Stimulated activated CD8-positive, alpha-beta memory T cell treated with anti-CD3 and anti-CD28 coated beads, Interleukin-7, amount 100 ng/mL, for 24 hours (primary cell): Measurements from ENCODE around the gene TRIM37.
"Not testable (repeated sequence)": the region's sequence is repeated elsewhere in the genome, so short reads cannot be mapped to it uniquely, and the experiment has no call there.

Experiments
- DNase-seq: peaks from one replicate; pipeline ENCODE4 v3.0.0-alpha.2; 2020; ENCODE audit warnings: low read depth

Gene TRIM37

DNA sequence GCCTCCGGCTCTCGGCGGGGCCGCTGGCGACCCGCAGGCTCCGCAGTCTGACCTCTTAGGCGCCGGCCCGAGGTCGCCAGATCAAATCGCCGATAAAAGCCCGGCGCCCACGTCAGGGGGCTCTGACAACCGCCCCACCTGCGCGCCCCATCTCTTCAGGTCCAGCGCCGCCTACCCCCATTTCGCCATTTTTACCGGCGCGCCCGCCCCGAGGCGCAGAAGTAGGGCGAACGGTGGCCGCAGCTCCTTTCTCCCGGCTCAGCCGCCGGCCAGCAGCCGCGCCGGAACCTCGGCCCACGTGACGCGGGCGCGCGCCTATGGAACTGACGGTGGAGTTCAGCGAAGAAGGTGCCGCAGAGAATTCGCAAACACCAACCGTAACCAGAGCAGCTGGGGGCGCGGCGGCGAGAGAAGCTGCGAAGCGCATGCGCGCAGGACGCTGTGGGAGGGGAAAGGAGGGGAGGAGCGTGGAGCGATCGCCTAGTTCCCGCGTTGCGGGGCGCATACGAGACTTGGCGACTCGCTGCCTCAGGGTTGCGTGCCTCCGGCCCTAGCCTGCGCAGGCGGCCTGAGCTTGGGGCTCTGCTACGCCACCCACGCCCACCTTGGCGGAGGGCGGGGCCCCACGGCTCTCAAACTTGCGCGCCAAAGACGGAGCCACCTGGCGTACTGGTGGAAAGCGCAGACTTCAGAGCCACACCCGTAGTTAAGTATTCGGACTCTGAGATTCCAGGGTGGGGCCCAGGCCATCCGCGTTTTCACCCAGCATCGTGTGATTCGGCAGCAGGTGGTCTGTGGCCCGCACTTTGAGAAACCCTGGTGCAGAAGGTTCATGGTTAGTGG lies at the start of gene TRIM37:
Gene TRIM37, minus strand, starts transcription at position 418 of the 843 bp plus-strand sequence. CDS start 419 bp downstream, outside the sequence.
- peak; percentile 95 for DNase-seq

GRCh38 chr17:59155439-59156177 lies 48.9 kb upstream of the TRIM37 start, which contains the start of gene PRR11:
PRR11 (plus strand) TSS chr17:59155746; CDS start chr17:59169753, 14,007 bp downstream.
- peak; percentile 73 for DNase-seq

DNA sequence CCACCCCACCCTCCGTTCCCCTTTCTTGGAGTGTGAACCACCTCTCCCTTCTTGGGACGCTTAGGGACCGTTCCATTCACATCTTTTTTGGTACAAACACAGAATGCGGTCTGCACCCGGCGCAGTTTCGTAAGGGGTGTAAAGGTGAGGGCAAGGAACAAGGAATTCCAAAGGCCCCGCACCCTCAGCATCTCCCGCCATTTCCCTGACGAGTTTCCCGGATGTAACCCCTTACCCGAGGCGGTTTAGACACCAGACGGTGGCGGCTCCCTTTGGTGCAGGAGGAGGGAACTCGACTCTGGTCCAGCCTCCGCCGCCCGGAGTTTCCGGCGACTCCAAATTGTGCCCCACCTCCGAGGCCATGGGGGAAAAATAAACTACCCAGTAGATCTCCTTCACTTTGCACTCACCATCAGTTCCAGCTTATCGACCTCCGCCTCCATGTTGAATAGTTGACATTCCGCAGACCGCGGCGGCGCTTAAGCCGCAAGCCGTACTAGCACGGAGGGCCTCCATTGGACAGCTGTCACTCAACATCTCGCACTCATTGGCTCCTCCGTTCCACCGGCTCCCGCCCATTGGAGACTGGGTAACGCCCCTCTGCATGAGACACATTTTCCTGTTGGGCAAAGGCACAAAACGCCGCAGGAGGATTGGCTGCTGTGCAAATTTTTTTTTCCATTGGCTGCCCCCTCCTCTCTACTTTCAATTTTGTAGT lies 48.2 kb upstream of the TRIM37 start, which contains the start of gene SKA2:
Gene SKA2, minus strand, starts transcription at position 466 of the 718 bp plus-strand sequence. Its CDS starts 23 bp downstream, at position 443.
- DNase-seq: peak; percentile 92

DNA sequence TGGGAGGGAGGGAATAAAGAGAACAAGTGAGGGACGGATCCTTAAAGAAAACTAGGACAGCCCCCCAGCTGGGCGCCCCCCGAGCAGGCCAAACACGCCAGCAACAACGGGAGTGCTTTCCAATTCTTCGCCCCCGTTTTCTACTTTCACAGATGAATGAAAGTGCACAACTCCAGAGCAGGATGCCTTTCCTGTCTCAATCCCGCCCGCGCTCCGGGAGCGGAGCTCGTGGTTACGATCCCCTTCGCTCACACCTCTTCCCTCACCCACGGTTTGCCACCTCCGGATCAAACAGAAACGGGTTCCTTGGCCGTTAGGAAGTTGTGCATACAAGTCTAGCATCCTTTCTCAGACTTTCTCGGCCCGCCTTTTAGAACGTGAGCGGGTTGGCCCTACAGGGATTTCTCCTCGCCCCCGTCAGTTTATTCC lies 47.6 kb upstream of the TRIM37 start:
- DNase-seq: no peak

DNA sequence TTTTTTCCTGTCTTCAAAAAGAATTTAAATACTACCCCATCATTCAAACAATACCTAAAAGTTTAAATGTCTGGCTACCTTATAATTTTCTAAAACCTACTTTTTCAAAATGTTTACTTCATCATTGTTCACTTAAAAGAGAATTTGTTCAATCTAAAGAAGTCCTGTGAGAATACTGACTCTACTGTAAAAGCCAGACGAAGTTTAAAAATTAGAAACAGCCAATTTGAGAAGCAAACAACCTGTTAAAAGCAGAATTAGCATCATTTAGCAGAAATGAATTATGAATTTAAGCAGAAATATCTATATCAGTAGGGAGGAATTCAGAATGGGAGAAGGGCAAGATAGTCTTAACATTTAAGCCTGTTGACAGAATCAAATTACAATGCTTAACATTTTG lies 46.2 kb upstream of the TRIM37 start:
- no peak for DNase-seq

DNA sequence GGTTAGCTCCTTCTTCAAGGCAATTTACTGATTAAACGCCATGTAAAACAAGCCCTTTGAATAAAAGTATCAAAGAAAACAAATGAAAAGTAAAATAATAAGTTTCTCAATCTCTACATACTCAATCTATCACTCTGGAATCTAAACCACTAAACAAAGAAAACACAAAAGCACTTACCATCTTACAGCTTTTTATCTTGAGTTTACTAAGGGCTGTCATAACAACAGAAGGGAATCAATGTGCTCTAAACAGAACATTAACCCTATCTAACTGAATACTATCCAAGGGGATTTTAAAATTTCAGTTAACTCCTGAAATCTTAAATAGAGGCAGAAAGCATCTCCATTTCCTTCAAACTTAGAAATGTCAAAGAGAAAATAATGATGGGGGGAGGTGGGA lies 44.9 kb upstream of the TRIM37 start:
- no peak for DNase-seq

DNA sequence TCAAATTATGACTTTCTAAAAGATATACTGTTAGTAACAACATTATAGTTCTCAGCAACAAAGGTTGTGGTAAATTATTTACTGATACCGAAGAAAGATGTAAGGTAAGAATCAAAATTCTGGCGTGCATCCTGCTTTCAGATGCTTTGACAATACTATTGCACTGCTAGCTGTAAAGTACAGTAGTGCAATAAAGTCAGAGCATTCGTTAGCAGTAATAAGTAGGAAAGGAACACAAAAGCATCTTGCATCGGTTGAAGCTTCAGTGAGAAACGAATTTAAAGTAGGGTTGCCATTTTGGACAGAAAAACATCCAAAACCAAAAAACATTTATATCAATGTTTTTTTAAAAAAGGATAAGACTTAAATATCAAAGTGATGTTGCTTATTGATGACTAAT lies 44.3 kb upstream of the TRIM37 start:
- DNase-seq: no peak

DNA sequence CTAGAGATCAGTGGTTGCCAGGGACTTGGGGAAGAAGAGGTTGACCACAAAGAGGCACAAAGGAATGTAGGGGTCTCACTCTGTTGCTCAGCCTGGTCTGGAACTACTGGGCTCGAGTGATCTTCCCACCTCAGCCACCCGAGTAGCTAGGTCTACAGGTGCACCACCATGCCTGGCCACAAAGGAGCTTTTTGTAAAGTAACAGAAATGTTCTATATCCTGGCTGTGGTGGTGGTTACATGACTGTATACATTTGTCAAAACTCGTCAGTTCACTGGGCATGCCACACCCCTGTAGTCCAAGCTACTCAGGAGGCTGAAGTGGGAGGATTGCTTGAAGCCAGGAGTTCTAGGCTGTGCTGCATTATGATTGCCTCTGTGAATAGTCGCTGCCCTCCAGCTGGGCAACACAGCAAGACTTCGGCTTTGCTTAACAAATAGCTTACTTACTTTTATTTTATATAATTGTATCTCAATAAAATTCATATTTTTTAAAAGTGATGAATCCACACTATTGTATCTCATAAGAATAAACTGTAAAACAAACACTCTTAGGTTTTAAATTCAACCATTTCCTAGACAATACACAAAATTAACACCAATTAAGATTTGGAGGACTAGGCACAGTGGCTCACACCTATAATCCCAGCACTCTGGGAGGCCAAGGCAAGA lies 43.3 kb upstream of the TRIM37 start:
- DNase-seq: no peak

- no peak for DNase-seq
Measured at GRCh38 chr17:59149051-59149450, 42.4 kb upstream of the TRIM37 start.

- no peak for DNase-seq
Measured at GRCh38 chr17:59145571-59146096, 39.0 kb upstream of the TRIM37 start.

GRCh38 chr17:59141860-59142259 lies 35.2 kb upstream of the TRIM37 start:
- DNase-seq: no peak

DNA sequence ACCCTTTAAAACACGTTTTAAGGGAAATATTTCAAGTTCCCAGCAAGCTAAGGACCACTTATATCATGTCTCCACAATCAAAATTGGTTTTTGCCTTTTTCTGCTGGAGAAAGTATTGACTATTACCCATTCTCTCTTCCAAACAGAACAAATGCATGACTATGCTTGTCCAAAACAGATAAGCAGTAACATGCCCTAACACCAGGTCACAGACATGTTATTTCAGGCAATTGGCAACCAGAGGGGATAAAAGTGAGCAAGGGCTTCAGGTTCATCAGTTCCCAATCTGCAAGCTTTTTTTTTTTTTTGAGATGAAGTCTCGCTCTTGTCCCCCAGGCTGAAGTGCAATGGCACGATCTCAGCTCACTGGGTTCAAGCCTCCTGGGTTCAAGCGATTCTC lies 33.3 kb upstream of the TRIM37 start:
- no peak for DNase-seq

GRCh38 chr17:59138339-59138738 lies 31.7 kb upstream of the TRIM37 start:
- DNase-seq: not testable (repeated sequence)

DNA sequence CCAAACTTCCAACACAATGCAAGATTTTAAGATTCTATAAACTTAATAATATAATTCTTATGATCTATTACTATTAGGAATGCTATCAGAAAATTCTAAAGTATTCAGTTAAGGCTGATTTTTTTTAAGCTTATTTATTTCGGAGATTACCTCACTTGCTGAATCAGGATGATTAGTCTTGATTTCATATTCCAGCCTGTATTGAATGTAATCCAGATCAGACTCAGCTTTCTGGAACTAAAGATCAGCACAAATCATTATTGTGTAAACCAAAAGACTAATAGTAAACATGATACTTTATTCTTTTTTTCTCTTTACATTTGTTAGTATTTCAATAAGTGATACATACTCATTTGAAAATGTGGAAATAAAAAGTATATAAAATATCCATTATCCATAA lies 24.5 kb upstream of the TRIM37 start:
- no peak for DNase-seq

GRCh38 chr17:59129814-59130213 lies 23.1 kb upstream of the TRIM37 start:
- DNase-seq: no peak

GRCh38 chr17:59126809-59127417 lies 20.2 kb upstream of the TRIM37 start:
- DNase-seq: no peak

DNA sequence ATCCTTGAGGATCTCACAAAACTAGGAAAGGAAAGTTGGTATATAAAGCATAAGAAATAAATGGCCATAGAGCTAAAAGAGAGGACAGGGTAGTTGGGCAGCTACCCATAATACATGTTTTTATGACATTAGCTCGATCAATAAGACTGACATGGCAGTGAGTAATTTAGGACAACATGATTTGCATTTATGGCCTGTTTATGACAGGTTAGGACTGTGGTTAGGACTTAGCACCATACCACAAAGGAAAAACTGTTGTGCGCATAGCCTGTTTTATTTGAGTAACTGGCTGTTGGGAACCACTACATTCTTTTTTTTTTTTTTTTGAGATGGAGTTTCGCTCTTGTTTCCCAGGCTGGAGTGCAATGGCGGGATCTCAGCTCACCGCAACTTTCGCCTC lies 18.0 kb upstream of the TRIM37 start:
- no peak for DNase-seq

GRCh38 chr17:59121901-59122480 lies 15.3 kb upstream of the TRIM37 start:
- no peak for DNase-seq

DNA sequence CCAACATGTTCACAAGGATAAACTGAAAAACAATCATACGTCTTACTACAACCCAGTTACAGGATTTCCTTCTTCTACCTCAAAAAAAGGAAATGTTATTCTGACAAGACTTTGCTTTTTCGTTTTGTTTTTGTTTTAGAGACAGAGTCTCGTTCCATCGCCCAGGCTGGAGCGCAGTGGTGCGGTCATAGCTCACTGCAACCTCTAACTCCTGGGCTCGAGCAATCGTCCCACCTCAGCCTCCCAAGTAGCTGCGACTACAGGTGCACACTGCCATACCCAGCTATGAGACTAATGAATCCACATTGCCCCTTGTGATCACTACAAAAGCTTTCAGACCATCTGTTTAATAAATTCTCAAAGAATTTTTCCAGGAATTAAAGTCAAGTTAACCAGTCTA lies 8.8 kb upstream of the TRIM37 start:
- DNase-seq: no peak

DNA sequence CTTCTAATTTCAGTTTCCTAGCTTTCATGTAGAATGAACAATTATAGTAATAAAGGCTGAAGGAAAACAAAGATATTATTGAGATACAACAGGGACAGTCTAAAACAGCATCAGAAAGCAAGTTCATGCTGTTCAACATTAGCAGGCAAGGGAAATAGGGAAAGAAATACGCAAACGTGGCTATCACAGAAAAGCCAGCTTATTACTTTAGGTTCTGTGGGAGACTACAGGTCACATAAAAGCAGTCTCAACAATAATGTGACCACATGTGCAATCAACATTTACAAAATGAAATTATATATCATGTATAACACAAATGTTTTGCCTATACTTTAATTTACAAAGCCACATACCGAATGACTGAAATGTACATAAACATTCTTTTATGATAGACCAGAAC lies 4.9 kb upstream of the TRIM37 start:
- no peak for DNase-seq

DNA sequence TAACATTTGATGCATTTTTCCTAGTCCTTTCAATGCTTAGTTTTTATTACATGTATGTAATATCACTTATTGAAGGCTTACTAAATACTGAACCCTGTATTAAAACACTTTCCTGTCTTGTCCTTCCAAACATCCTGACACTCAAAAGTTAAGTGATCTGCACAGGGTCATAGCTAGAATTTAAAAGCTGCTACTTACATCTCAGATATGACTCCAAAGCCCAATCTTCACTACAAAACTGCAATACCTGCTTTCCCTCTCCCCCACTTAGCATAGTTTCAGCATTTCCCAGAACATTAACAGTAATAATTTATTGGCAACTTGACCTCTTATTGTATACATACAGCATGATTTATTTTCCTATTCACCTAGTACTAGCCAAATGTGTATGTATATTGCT lies 4.3 kb upstream of the TRIM37 start:
- DNase-seq: no peak
